CD4-positive, alpha-beta memory T cell (primary cell): Measurements from ENCODE around the gene WDR59. TPM values are rescaled to one million over a fixed set of nuclear protein-coding genes. Genes with fewer than 3 reads are reported as not detected.
A peak's percentile ranks its signal among the peaks of the same experiment; 100 is the strongest.

Experiments used
- CTCF ChIA-PET: fragments of 350-600 bp; sonication (Branson Sonifier 250); formaldehyde crosslinking; loops from one replicate; lab custom pipeline; 2021; ENCODE audit warnings: inconsistent platforms; ENCODE audit not compliant: partially characterized antibody; lab: Charles Lee
- POLR2A ChIA-PET: fragments of 350-600 bp; sonication (Branson Sonifier 250); formaldehyde crosslinking; loops from one replicate; lab custom pipeline; 2021; ENCODE audit not compliant: partially characterized antibody; lab: Charles Lee
- DNase-seq, 5 donors: peaks; one replicate each; pipeline versions ENCODE4 v3.0.0 to v3.0.0-alpha.2; 2020 to 2022; ENCODE audit warnings: mixed read lengths in 1 of 5
- H3K27ac ChIP-seq: one replicate; pipeline ENCODE4 v1.7.0; 2013; ENCODE audit warnings: low read depth, low read length
- H3K27me3 ChIP-seq: 2 replicates; pipeline ENCODE4 v1.7.0; 2013; ENCODE audit warnings: mild to moderate bottlenecking, low read length, moderate library complexity; ENCODE audit not compliant: insufficient read depth
- H3K36me3 ChIP-seq: 2 replicates; pipeline ENCODE4 v1.7.0; 2013; ENCODE audit warnings: mild to moderate bottlenecking, low read length, moderate library complexity; ENCODE audit not compliant: insufficient read depth
- H3K4me1 ChIP-seq: 2 replicates; pipeline ENCODE4 v1.7.0; 2013; ENCODE audit warnings: mild to moderate bottlenecking, low read length, moderate library complexity; ENCODE audit not compliant: insufficient read depth
- H3K4me3 ChIP-seq, 2 donors: one replicate each; pipeline ENCODE4 v1.7.0; 2013; ENCODE audit warnings: low read length in 2 of 2, mild to moderate bottlenecking in 1 of 2
- H3K9me3 ChIP-seq, 2 donors: one replicate each; pipeline ENCODE4 v1.7.0; 2013; ENCODE audit warnings: low read length in 2 of 2, control low read depth in 1 of 2; ENCODE audit not compliant: control insufficient read depth in 1 of 2
- H3K27ac Mint-ChIP-seq, 7 donors: one replicate each; pipeline ENCODE4 v1.8.0; 2020 to 2021; ENCODE audit warnings: mixed read lengths in 7 of 7, mild to moderate bottlenecking in 6 of 7, inconsistent platforms in 3 of 7, moderate library complexity in 3 of 7
- H3K27me3 Mint-ChIP-seq, 2 donors: one replicate each; pipeline ENCODE4 v1.8.0; 2020 to 2021; ENCODE audit warnings: mixed read lengths in 2 of 2
- H3K36me3 Mint-ChIP-seq, 2 donors: one replicate each; pipeline ENCODE4 v1.8.0; 2020 to 2021; ENCODE audit warnings: mixed read lengths in 2 of 2, inconsistent platforms in 1 of 2, mild to moderate bottlenecking in 1 of 2
- H3K4me1 Mint-ChIP-seq, 4 donors: one replicate each; pipeline ENCODE4 v1.8.0; 2020 to 2021; ENCODE audit warnings: mixed read lengths in 4 of 4, mild to moderate bottlenecking in 1 of 4
- H3K4me3 Mint-ChIP-seq, 8 donors: one replicate each; pipeline ENCODE4 v1.8.0; 2020 to 2021; ENCODE audit warnings: mixed read lengths in 8 of 8, mild to moderate bottlenecking in 7 of 8, moderate library complexity in 6 of 8, inconsistent platforms in 3 of 8
- H3K9me3 Mint-ChIP-seq, 8 donors: one replicate each; pipeline ENCODE4 v1.8.0; 2020 to 2021; ENCODE audit warnings: mixed read lengths in 8 of 8, mild to moderate bottlenecking in 5 of 8, inconsistent platforms in 3 of 8, moderate library complexity in 1 of 8
- intact Hi-C: fragments of 100-400 bp; cut with micrococcal nuclease; formaldehyde crosslinking; loops from one replicate; pipeline ENCODE4 v1.15.1; 2023
- polyA plus RNA-seq, 2 donors: library from polyadenylated mRNA; unstranded; fragments of 300-500 nt; fragmentation: Illumina TruSeq; gene quantifications; one replicate each; pipeline ENCODE4 v1.2.3, GENCODE V29; 2021
- total RNA-seq, 2 experiments: library from RNA; stranded (reverse); gene quantifications; one replicate each; pipeline ENCODE4 v1.2.3, GENCODE V29; 2021

The WDR59 gene
- total and polyA plus RNA-seq, 4 experiments from 2014 or later: 11.0 to 127 (median 68.2) TPM

GRCh38 chr16:74951681-74952080, 33.2 kb downstream of the WDR59 start:
- Mint-ChIP-seq H3K27ac (peak overlapping the region in 1 of 7 donors; percentile 43), H3K9me3 (no peaks in the 10 kb centered on the region), H3K27me3 (no peaks in the 10 kb centered on the region), H3K4me1 (peaks cover 0 to 4% (median 2%) of the 10 kb centered on the region in 4 donors), H3K36me3 (peaks cover 52 to 71% of the 10 kb centered on the region in 2 donors), H3K4me3 (no peak overlapping the region)
- CTCF ChIA-PET: no interaction called here
- Histone ChIP-seq H3K36me3 (peaks cover 40% of the 10 kb centered on the region), H3K27me3 (no peaks in the 10 kb centered on the region), H3K4me3 (no peak overlapping the region), H3K27ac (no peak overlapping the region), H3K4me1 (no peaks in the 10 kb centered on the region), H3K9me3 (no peaks in the 10 kb centered on the region)
- no peak for DNase-seq
- POLR2A ChIA-PET: no interaction called here
- intact Hi-C loops: no loop called here

- Mint-ChIP-seq H3K9me3 (no peaks in the 10 kb centered on the region), H3K27me3 (no peaks in the 10 kb centered on the region), H3K4me3 (no peak overlapping the region), H3K36me3 (peaks cover 49 to 72% of the 10 kb centered on the region in 2 donors), H3K4me1 (peaks cover 0 to 4% (median 2%) of the 10 kb centered on the region in 4 donors), H3K27ac (peak overlapping the region in 1 of 7 donors; percentile 52)
- Histone ChIP-seq H3K27ac (no peak overlapping the region), H3K4me3 (no peak overlapping the region), H3K36me3 (peaks cover 39% of the 10 kb centered on the region), H3K27me3 (no peaks in the 10 kb centered on the region), H3K4me1 (no peaks in the 10 kb centered on the region), H3K9me3 (no peaks in the 10 kb centered on the region)
- intact Hi-C loops: no loop called here
- ChIA-PET CTCF (interaction anchor here (0.7 kb wide), 1 partner anchor 650 kb away, joined by 3 read pairs; no protein-coding TSS in a partner anchor), POLR2A (no interaction called here)
- no peak for DNase-seq
Observed at GRCh38 chr16:74951206-74951605, 33.7 kb downstream of the WDR59 start.

GRCh38 chr16:74950511-74950910, 34.4 kb downstream of the WDR59 start:
- peaks cover 35% of the 10 kb centered on the region for H3K36me3 ChIP-seq
- no peaks in the 10 kb centered on the region for H3K9me3 ChIP-seq
- POLR2A ChIA-PET: no interaction called here
- no peak for DNase-seq
- no peak overlapping the region for H3K27ac ChIP-seq
- Mint-ChIP-seq H3K9me3 (no peaks in the 10 kb centered on the region), H3K27ac (no peak overlapping the region), H3K27me3 (no peaks in the 10 kb centered on the region), H3K4me1 (peaks cover 0 to 4% (median 2%) of the 10 kb centered on the region in 4 donors), H3K36me3 (peaks cover 47 to 68% of the 10 kb centered on the region in 2 donors), H3K4me3 (no peak overlapping the region)
- H3K4me3 ChIP-seq: no peak overlapping the region
- no peaks in the 10 kb centered on the region for H3K27me3 ChIP-seq
- H3K4me1 ChIP-seq: no peaks in the 10 kb centered on the region
- CTCF ChIA-PET: interaction anchor here (0.7 kb wide), 1 partner anchor 650 kb away, joined by 3 read pairs; no protein-coding TSS in a partner anchor
- intact Hi-C loops: no loop called here

GRCh38 chr16:74949309-74949708, 35.6 kb downstream of the WDR59 start:
- Histone ChIP-seq H3K36me3 (peaks cover 29% of the 10 kb centered on the region), H3K4me1 (no peaks in the 10 kb centered on the region), H3K27me3 (no peaks in the 10 kb centered on the region), H3K9me3 (no peaks in the 10 kb centered on the region), H3K4me3 (no peak overlapping the region), H3K27ac (no peak overlapping the region)
- no peak for DNase-seq
- intact Hi-C loops: no loop called here
- H3K4me3 Mint-ChIP-seq: no peak overlapping the region
- no peaks in the 10 kb centered on the region for H3K9me3 Mint-ChIP-seq
- ChIA-PET CTCF (interaction anchor here (0.7 kb wide), 1 partner anchor 50 kb away, joined by 8 read pairs; no protein-coding TSS in a partner anchor), POLR2A (no interaction called here)
- peaks cover 0 to 4% (median 0%) of the 10 kb centered on the region in 4 donors for H3K4me1 Mint-ChIP-seq
- no peaks in the 10 kb centered on the region for H3K27me3 Mint-ChIP-seq
- H3K36me3 Mint-ChIP-seq: peaks cover 37 to 61% of the 10 kb centered on the region in 2 donors
- peak overlapping the region in 1 of 7 donors; percentile 57 for H3K27ac Mint-ChIP-seq

- POLR2A ChIA-PET: no interaction called here
- Mint-ChIP-seq H3K4me3 (no peak overlapping the region), H3K9me3 (no peaks in the 10 kb centered on the region), H3K4me1 (peaks cover 0 to 4% (median 2%) of the 10 kb centered on the region in 4 donors), H3K27ac (peak overlapping the region in 1 of 7 donors; percentile 9), H3K36me3 (peaks cover 47 to 69% of the 10 kb centered on the region in 2 donors), H3K27me3 (no peaks in the 10 kb centered on the region)
- no peaks in the 10 kb centered on the region for H3K27me3 ChIP-seq
- H3K9me3 ChIP-seq: no peaks in the 10 kb centered on the region
- CTCF ChIA-PET: interaction anchor here (1.3 kb wide), 1 partner anchor 167 kb away, joined by 3 read pairs; no protein-coding TSS in a partner anchor
- no peak overlapping the region for H3K4me3 ChIP-seq
- no peak for DNase-seq
- H3K27ac ChIP-seq: no peak overlapping the region
- peaks cover 25% of the 10 kb centered on the region for H3K36me3 ChIP-seq
- intact Hi-C loops: no loop called here
- H3K4me1 ChIP-seq: no peaks in the 10 kb centered on the region
Observed at GRCh38 chr16:74944466-74944865, 40.5 kb downstream of the WDR59 start.

- Mint-ChIP-seq H3K27me3 (no peaks in the 10 kb centered on the region), H3K4me1 (peaks cover 0 to 4% (median 1%) of the 10 kb centered on the region in 4 donors), H3K4me3 (no peak overlapping the region), H3K9me3 (no peaks in the 10 kb centered on the region), H3K36me3 (peaks cover 46 to 71% of the 10 kb centered on the region in 2 donors), H3K27ac (no peak overlapping the region)
- Histone ChIP-seq H3K9me3 (no peaks in the 10 kb centered on the region), H3K36me3 (peaks cover 20% of the 10 kb centered on the region), H3K27ac (no peak overlapping the region), H3K4me3 (no peak overlapping the region), H3K27me3 (no peaks in the 10 kb centered on the region), H3K4me1 (no peaks in the 10 kb centered on the region)
- POLR2A ChIA-PET: no interaction called here
- CTCF ChIA-PET: interaction anchor here (1.3 to 1.8 kb wide), 2 partner anchors 81 to 168 kb away, joined by 3 to 7 read pairs; no protein-coding TSS in a partner anchor
- intact Hi-C loops: no loop called here
- DNase-seq: no peak
Observed at GRCh38 chr16:74942977-74943918, 41.7 kb downstream of the WDR59 start.

- Histone ChIP-seq H3K9me3 (no peaks in the 10 kb centered on the region), H3K4me1 (no peaks in the 10 kb centered on the region), H3K27me3 (no peaks in the 10 kb centered on the region), H3K36me3 (peaks cover 21% of the 10 kb centered on the region), H3K4me3 (no peak overlapping the region), H3K27ac (no peak overlapping the region)
- Mint-ChIP-seq H3K27ac (no peak overlapping the region), H3K36me3 (peaks cover 49 to 71% of the 10 kb centered on the region in 2 donors), H3K4me1 (peaks cover 0 to 4% (median 0%) of the 10 kb centered on the region in 4 donors), H3K4me3 (no peak overlapping the region), H3K9me3 (no peaks in the 10 kb centered on the region), H3K27me3 (no peaks in the 10 kb centered on the region)
- CTCF ChIA-PET: interaction anchor here (1.8 kb wide), 1 partner anchor 80 kb away, joined by 7 read pairs; no protein-coding TSS in a partner anchor
- no peak for DNase-seq
- intact Hi-C loops: no loop called here
- POLR2A ChIA-PET: no interaction called here
Observed at GRCh38 chr16:74942566-74942965, 42.4 kb downstream of the WDR59 start.
